BJ (cell line): ENCODE data around the gene MTHFSD. TPM values are rescaled to one million over a fixed set of nuclear protein-coding genes. Genes with fewer than 3 reads are reported as not detected.

Source experiments
- CTCF ChIA-PET: fragments of 350-600 bp; formaldehyde crosslinking; extraction: SDS; loops from one replicate; lab custom pipeline; 2021; ENCODE audit warnings: antibody characterized with exemption, inconsistent platforms; lab: Yijun Ruan, JAX
- POLR2A ChIA-PET: fragments of 300-600 bp; sonication (Branson Sonifier 250); formaldehyde crosslinking; extraction: SDS; loops from one replicate; lab custom pipeline; 2021; ENCODE audit warnings: antibody characterized with exemption; lab: Charles Lee
- DNase-seq: peaks from one replicate; pipeline ENCODE4 v3.0.0-alpha.2; 2011; ENCODE audit warnings: low read depth
- H3K27me3 ChIP-seq: 2 replicates; pipeline ENCODE4 v1.6.0; 2011; ENCODE audit warnings: low read length; ENCODE audit not compliant: control insufficient read depth, insufficient read depth
- H3K36me3 ChIP-seq: 2 replicates; pipeline ENCODE4 v1.5.1; 2011; ENCODE audit warnings: low read length; ENCODE audit not compliant: control insufficient read depth, insufficient read depth
- H3K4me3 ChIP-seq: 2 replicates; pipeline ENCODE4 v1.5.1; 2011; ENCODE audit warnings: low read depth, mild to moderate bottlenecking, control low read depth, low read length
- CTCF ChIP-seq: IDR thresholded peaks from 2 replicates; pipeline ENCODE4 v1.5.1; 2011; ENCODE audit warnings: low read depth, mild to moderate bottlenecking, control low read depth, inconsistent platforms, low read length, moderate library complexity; ENCODE audit not compliant: insufficient read depth
- polyA plus RNA-seq: library from polyadenylated mRNA; depleted of rRNA; stranded (reverse); fragments of >200 nt; gene quantifications from 2 replicates; pipeline ENCODE4 v1.2.3, GENCODE V29; 2011

MTHFSD gene
- polyA plus RNA-seq, 1 experiment = 17.2 TPM

- CTCF ChIA-PET = interaction anchor here (0.6 to 0.7 kb wide), 2 partner anchors 452 to 675 kb away, joined by 3 read pairs; no protein-coding TSS in a partner anchor
- TF ChIP-seq CTCF = no peak
- peaks cover 3% of the 10 kb centered on the region for H3K27me3 ChIP-seq
- H3K36me3 ChIP-seq = no peaks in the 10 kb centered on the region
- POLR2A ChIA-PET = no interaction called here
- no peak overlapping the region for H3K4me3 ChIP-seq
- DNase-seq = no peak
Observed at GRCh38 chr16:86522634-86523033, 32.4 kb downstream of the MTHFSD start.

GRCh38 chr16:86521236-86522197, 33.5 kb downstream of the MTHFSD start:
- CTCF ChIA-PET = interaction anchor here (0.5 to 7.0 kb wide), 7 partner anchors 8 to 448 kb away, joined by 3 to 367 read pairs (median 5); no protein-coding TSS in a partner anchor
- peaks cover 3% of the 10 kb centered on the region for H3K27me3 ChIP-seq
- no peak for TF ChIP-seq CTCF

GRCh38 chr16:86520317-86521210, 34.5 kb downstream of the MTHFSD start:
- ChIA-PET POLR2A (no interaction called here), CTCF (interaction anchor here (0.5 to 7.0 kb wide), 22 partner anchors 9 to 707 kb away, joined by 3 to 367 read pairs (median 3); no protein-coding TSS in a partner anchor)
- Histone ChIP-seq H3K27me3 (peaks cover 3% of the 10 kb centered on the region), H3K36me3 (peaks cover 4% of the 10 kb centered on the region), H3K4me3 (no peak overlapping the region; the same call in 1 of the 2 replicates)
- TF ChIP-seq CTCF = no peak
- DNase-seq = no peak

More at GRCh38 chr16:86521236-86522197, 33.5 kb downstream of the MTHFSD start:
- no peak overlapping the region for H3K4me3 ChIP-seq
- POLR2A ChIA-PET = no interaction called here
- peaks cover 1% of the 10 kb centered on the region for H3K36me3 ChIP-seq
- DNase-seq = no peak

GRCh38 chr16:86519649-86520316, 35.3 kb downstream of the MTHFSD start:
- Histone ChIP-seq H3K36me3 (peaks cover 5% of the 10 kb centered on the region), H3K4me3 (no peak overlapping the region), H3K27me3 (peaks cover 3% of the 10 kb centered on the region)
- CTCF ChIA-PET = interaction anchor here (0.7 to 7.0 kb wide), 19 partner anchors 9 to 700 kb away, joined by 3 to 367 read pairs (median 3); partner anchors contain the start of gene FOXF1
- peak; percentile 88 for TF ChIP-seq CTCF
- POLR2A ChIA-PET = no interaction called here
- DNase-seq = no peak
